ENCODE measurements around the gene NR1D2.
"Not testable (repeated sequence)": the region's sequence is repeated elsewhere in the genome, so short reads cannot be mapped to it uniquely, and the experiment has no call there.

Gene NR1D2

GRCh38 chr3:24002129-24002528, 57.0 kb downstream of the NR1D2 start:
- FAIRE-seq (no peak), DNase-seq (ENCODE audit: low spot score) (no peak)

- no peak for DNase-seq (ENCODE audit: low spot score)
- FAIRE-seq, result no peak
Observed at GRCh38 chr3:24003466-24003865, 58.4 kb downstream of the NR1D2 start.

- FAIRE-seq (no peak), DNase-seq (ENCODE audit: low spot score) (no peak)
Observed at GRCh38 chr3:24004171-24004938, 59.3 kb downstream of the NR1D2 start.

- FAIRE-seq (no peak), DNase-seq (ENCODE audit: low spot score) (no peak)
Observed at GRCh38 chr3:24005669-24006068, 60.6 kb downstream of the NR1D2 start.

- not testable (repeated sequence) for DNase-seq (ENCODE audit: low spot score); FAIRE-seq
Observed at GRCh38 chr3:24010834-24011233, 65.7 kb downstream of the NR1D2 start.

- FAIRE-seq, result no peak
- no peak for DNase-seq (ENCODE audit: low spot score)
Observed at GRCh38 chr3:24012589-24013269, 67.6 kb downstream of the NR1D2 start.

- FAIRE-seq (no peak), DNase-seq (ENCODE audit: low spot score) (no peak)
Observed at GRCh38 chr3:24017305-24017704, 72.2 kb downstream of the NR1D2 start.

- DNase-seq (ENCODE audit: low spot score) (no peak), FAIRE-seq (no peak)
Observed at GRCh38 chr3:24018784-24019570, 73.9 kb downstream of the NR1D2 start.

GRCh38 chr3:24019585-24019984, 74.5 kb downstream of the NR1D2 start:
- no peak for FAIRE-seq
- no peak for DNase-seq (ENCODE audit: low spot score)

- DNase-seq (ENCODE audit: low spot score) (no peak), FAIRE-seq (no peak)
Observed at GRCh38 chr3:24020036-24020691, 75.1 kb downstream of the NR1D2 start.

GRCh38 chr3:24023197-24023596, 78.1 kb downstream of the NR1D2 start:
- FAIRE-seq, result no peak
- DNase-seq (ENCODE audit: low spot score), result no peak

GRCh38 chr3:24025805-24026204, 80.7 kb downstream of the NR1D2 start:
- DNase-seq (ENCODE audit: low spot score), result no peak
- FAIRE-seq, result no peak

- DNase-seq (ENCODE audit: low spot score); FAIRE-seq: not testable (repeated sequence)
Observed at GRCh38 chr3:24026665-24027064, 81.6 kb downstream of the NR1D2 start.

GRCh38 chr3:24027946-24028345, 82.9 kb downstream of the NR1D2 start:
- DNase-seq (ENCODE audit: low spot score) (no peak), FAIRE-seq (no peak)
